D721Med (cell line): ENCODE data around the gene CENPT.

Source experiments
- DNase-seq: peaks from one replicate; pipeline ENCODE4 v3.0.0; 2011; ENCODE audit warnings: low spot score; ENCODE audit not compliant: insufficient read length
- FAIRE-seq: peaks from 2 replicates; lab custom pipeline; 2011; peaks lifted over from hg19 to GRCh38; lab: Jason Lieb, UNC
- CTCF ChIP-seq: IDR thresholded peaks from 2 replicates; pipeline ENCODE4 v1.5.1; 2012; ENCODE audit warnings: mild to moderate bottlenecking, control low read depth; ENCODE audit not compliant: insufficient read depth; ENCODE audit errors: missing control alignments

CENPT gene

GRCh38 chr16:67881621-67882161, 34.2 kb upstream of the CENPT start:
- FAIRE-seq (no peak), DNase-seq (no peak)
- no peak for TF ChIP-seq CTCF

GRCh38 chr16:67880584-67880983, 33.1 kb upstream of the CENPT start:
- TF ChIP-seq CTCF: no peak
- no peak for DNase-seq
- FAIRE-seq: no peak

- TF ChIP-seq CTCF: no peak
- FAIRE-seq (no peak), DNase-seq (no peak)
Observed at GRCh38 chr16:67879936-67880335, 32.4 kb upstream of the CENPT start.

- no peak for FAIRE-seq
- no peak for DNase-seq
- TF ChIP-seq CTCF: no peak
Observed at GRCh38 chr16:67879462-67879861, 32.0 kb upstream of the CENPT start.

GRCh38 chr16:67878846-67879245, 31.4 kb upstream of the CENPT start:
- DNase-seq (no peak), FAIRE-seq (no peak)
- TF ChIP-seq CTCF: no peak

- FAIRE-seq (no peak), DNase-seq (no peak)
Observed at GRCh38 chr16:67878232-67878631, 30.7 kb upstream of the CENPT start.

GRCh38 chr16:67877064-67877463, 29.6 kb upstream of the CENPT start:
- TF ChIP-seq CTCF: no peak
- DNase-seq (no peak), FAIRE-seq (no peak)

More at GRCh38 chr16:67878232-67878631, 30.7 kb upstream of the CENPT start:
- no peak for TF ChIP-seq CTCF
